Measurements from ENCODE around the gene ARHGAP18.

ARHGAP18 gene

GRCh38 chr6:129661536-129662405 lies 48.2 kb downstream of the ARHGAP18 start:
- Histone ChIP-seq H3K27ac (ENCODE audit: low read depth in 2 of 2, low read length in 2 of 2) (peak overlapping the region in 1 of 2 donors; percentile 53), H3K4me3 (ENCODE audit: low read length in 2 of 2) (no peak overlapping the region), H3K9me3 (ENCODE audit: control insufficient read depth in 2 of 2, low read length in 2 of 2) (no peaks in the 10 kb centered on the region), H3K27me3 (ENCODE audit: control insufficient read depth in 2 of 2, insufficient read depth in 2 of 2, low read length in 2 of 2) (no peaks in the 10 kb centered on the region), H3K9ac (ENCODE audit: low read depth in 1 of 2, low read length in 2 of 2) (no peak overlapping the region), H3K36me3 (ENCODE audit: control insufficient read depth in 2 of 2, insufficient read depth in 2 of 2, low read length in 2 of 2) (peaks cover 0 to 3% of the 10 kb centered on the region in 2 donors), H3K4me1 (ENCODE audit: control insufficient read depth in 2 of 2, insufficient read depth in 2 of 2, low read length in 2 of 2) (peaks cover 3 to 4% of the 10 kb centered on the region in 2 donors)

- Histone ChIP-seq H3K4me1 (ENCODE audit: control insufficient read depth in 2 of 2, insufficient read depth in 2 of 2, low read length in 2 of 2) (peaks cover 3 to 4% of the 10 kb centered on the region in 2 donors), H3K4me3 (ENCODE audit: low read length in 2 of 2) (no peak overlapping the region), H3K36me3 (ENCODE audit: control insufficient read depth in 2 of 2, insufficient read depth in 2 of 2, low read length in 2 of 2) (peaks cover 0 to 3% of the 10 kb centered on the region in 2 donors), H3K27ac (ENCODE audit: low read depth in 2 of 2, low read length in 2 of 2) (no peak overlapping the region), H3K9ac (ENCODE audit: low read depth in 1 of 2, low read length in 2 of 2) (no peak overlapping the region), H3K27me3 (ENCODE audit: control insufficient read depth in 2 of 2, insufficient read depth in 2 of 2, low read length in 2 of 2) (no peaks in the 10 kb centered on the region), H3K9me3 (ENCODE audit: control insufficient read depth in 2 of 2, low read length in 2 of 2) (no peaks in the 10 kb centered on the region)
These were observed 49.7 kb downstream of the ARHGAP18 start for GRCh38 chr6:129660346-129660676.

- Histone ChIP-seq H3K36me3 (ENCODE audit: control insufficient read depth in 2 of 2, insufficient read depth in 2 of 2, low read length in 2 of 2) (peaks cover 0 to 3% of the 10 kb centered on the region in 2 donors), H3K9ac (ENCODE audit: low read depth in 1 of 2, low read length in 2 of 2) (no peak overlapping the region), H3K4me3 (ENCODE audit: low read length in 2 of 2) (no peak overlapping the region), H3K27ac (ENCODE audit: low read depth in 2 of 2, low read length in 2 of 2) (no peak overlapping the region), H3K4me1 (ENCODE audit: control insufficient read depth in 2 of 2, insufficient read depth in 2 of 2, low read length in 2 of 2) (peaks cover 3 to 4% of the 10 kb centered on the region in 2 donors), H3K9me3 (ENCODE audit: control insufficient read depth in 2 of 2, low read length in 2 of 2) (no peaks in the 10 kb centered on the region), H3K27me3 (ENCODE audit: control insufficient read depth in 2 of 2, insufficient read depth in 2 of 2, low read length in 2 of 2) (no peaks in the 10 kb centered on the region)
These were observed 50.2 kb downstream of the ARHGAP18 start for GRCh38 chr6:129659590-129660345.

- H3K36me3 ChIP-seq (ENCODE audit: control insufficient read depth in 2 of 2, insufficient read depth in 2 of 2, low read length in 2 of 2), result peaks cover 0 to 3% of the 10 kb centered on the region in 2 donors
- peaks cover 3 to 4% of the 10 kb centered on the region in 2 donors for H3K4me1 ChIP-seq (ENCODE audit: control insufficient read depth in 2 of 2, insufficient read depth in 2 of 2, low read length in 2 of 2)
- no peaks in the 10 kb centered on the region for H3K27me3 ChIP-seq (ENCODE audit: control insufficient read depth in 2 of 2, insufficient read depth in 2 of 2, low read length in 2 of 2)
- no peak overlapping the region for H3K4me3 ChIP-seq (ENCODE audit: low read length in 2 of 2)
- H3K9ac ChIP-seq (ENCODE audit: low read depth in 1 of 2, low read length in 2 of 2), result no peak overlapping the region
- no peak overlapping the region for H3K27ac ChIP-seq (ENCODE audit: low read depth in 2 of 2, low read length in 2 of 2)
- no peaks in the 10 kb centered on the region for H3K9me3 ChIP-seq (ENCODE audit: control insufficient read depth in 2 of 2, low read length in 2 of 2)
These were observed 50.8 kb downstream of the ARHGAP18 start for GRCh38 chr6:129659167-129659566.

GRCh38 chr6:129657483-129657882 lies 52.5 kb downstream of the ARHGAP18 start:
- Histone ChIP-seq H3K36me3 (ENCODE audit: control insufficient read depth in 2 of 2, insufficient read depth in 2 of 2, low read length in 2 of 2) (peaks cover 0 to 3% of the 10 kb centered on the region in 2 donors), H3K27me3 (ENCODE audit: control insufficient read depth in 2 of 2, insufficient read depth in 2 of 2, low read length in 2 of 2) (no peaks in the 10 kb centered on the region), H3K27ac (ENCODE audit: low read depth in 2 of 2, low read length in 2 of 2) (no peak overlapping the region), H3K9ac (ENCODE audit: low read depth in 1 of 2, low read length in 2 of 2) (no peak overlapping the region), H3K4me1 (ENCODE audit: control insufficient read depth in 2 of 2, insufficient read depth in 2 of 2, low read length in 2 of 2) (peaks cover 3 to 6% of the 10 kb centered on the region in 2 donors), H3K9me3 (ENCODE audit: control insufficient read depth in 2 of 2, low read length in 2 of 2) (no peaks in the 10 kb centered on the region), H3K4me3 (ENCODE audit: low read length in 2 of 2) (no peak overlapping the region)

- Histone ChIP-seq H3K9ac (ENCODE audit: low read depth in 1 of 2, low read length in 2 of 2) (no peak overlapping the region), H3K9me3 (ENCODE audit: control insufficient read depth in 2 of 2, low read length in 2 of 2) (no peaks in the 10 kb centered on the region), H3K36me3 (ENCODE audit: control insufficient read depth in 2 of 2, insufficient read depth in 2 of 2, low read length in 2 of 2) (peaks cover 0 to 3% of the 10 kb centered on the region in 2 donors), H3K27ac (ENCODE audit: low read depth in 2 of 2, low read length in 2 of 2) (no peak overlapping the region), H3K27me3 (ENCODE audit: control insufficient read depth in 2 of 2, insufficient read depth in 2 of 2, low read length in 2 of 2) (no peaks in the 10 kb centered on the region), H3K4me1 (ENCODE audit: control insufficient read depth in 2 of 2, insufficient read depth in 2 of 2, low read length in 2 of 2) (peaks cover 3 to 6% of the 10 kb centered on the region in 2 donors), H3K4me3 (ENCODE audit: low read length in 2 of 2) (no peak overlapping the region)
These were observed 54.6 kb downstream of the ARHGAP18 start for GRCh38 chr6:129655334-129655733.

GRCh38 chr6:129653746-129654145 lies 56.2 kb downstream of the ARHGAP18 start:
- H3K27ac ChIP-seq (ENCODE audit: low read depth in 2 of 2, low read length in 2 of 2), result no peak overlapping the region
- peaks cover 0 to 6% of the 10 kb centered on the region in 2 donors for H3K4me1 ChIP-seq (ENCODE audit: control insufficient read depth in 2 of 2, insufficient read depth in 2 of 2, low read length in 2 of 2)
- no peaks in the 10 kb centered on the region for H3K36me3 ChIP-seq (ENCODE audit: control insufficient read depth in 2 of 2, insufficient read depth in 2 of 2, low read length in 2 of 2)
- no peak overlapping the region for H3K9ac ChIP-seq (ENCODE audit: low read depth in 1 of 2, low read length in 2 of 2)
- H3K27me3 ChIP-seq (ENCODE audit: control insufficient read depth in 2 of 2, insufficient read depth in 2 of 2, low read length in 2 of 2), result no peaks in the 10 kb centered on the region
- no peak overlapping the region for H3K4me3 ChIP-seq (ENCODE audit: low read length in 2 of 2)
- no peaks in the 10 kb centered on the region for H3K9me3 ChIP-seq (ENCODE audit: control insufficient read depth in 2 of 2, low read length in 2 of 2)

GRCh38 chr6:129653229-129653628 lies 56.7 kb downstream of the ARHGAP18 start:
- H3K36me3 ChIP-seq (ENCODE audit: control insufficient read depth in 2 of 2, insufficient read depth in 2 of 2, low read length in 2 of 2), result no peaks in the 10 kb centered on the region
- H3K4me3 ChIP-seq (ENCODE audit: low read length in 2 of 2), result no peak overlapping the region
- H3K4me1 ChIP-seq (ENCODE audit: control insufficient read depth in 2 of 2, insufficient read depth in 2 of 2, low read length in 2 of 2), result peaks cover 0 to 6% of the 10 kb centered on the region in 2 donors
- H3K9ac ChIP-seq (ENCODE audit: low read depth in 1 of 2, low read length in 2 of 2), result no peak overlapping the region
- no peaks in the 10 kb centered on the region for H3K9me3 ChIP-seq (ENCODE audit: control insufficient read depth in 2 of 2, low read length in 2 of 2)
- H3K27me3 ChIP-seq (ENCODE audit: control insufficient read depth in 2 of 2, insufficient read depth in 2 of 2, low read length in 2 of 2), result no peaks in the 10 kb centered on the region
- H3K27ac ChIP-seq (ENCODE audit: low read depth in 2 of 2, low read length in 2 of 2), result no peak overlapping the region

- no peaks in the 10 kb centered on the region for H3K9me3 ChIP-seq (ENCODE audit: control insufficient read depth in 2 of 2, low read length in 2 of 2)
- H3K9ac ChIP-seq (ENCODE audit: low read depth in 1 of 2, low read length in 2 of 2), result no peak overlapping the region
- H3K4me3 ChIP-seq (ENCODE audit: low read length in 2 of 2), result no peak overlapping the region
- no peak overlapping the region for H3K27ac ChIP-seq (ENCODE audit: low read depth in 2 of 2, low read length in 2 of 2)
- H3K4me1 ChIP-seq (ENCODE audit: control insufficient read depth in 2 of 2, insufficient read depth in 2 of 2, low read length in 2 of 2), result peaks cover 0 to 6% of the 10 kb centered on the region in 2 donors
- no peaks in the 10 kb centered on the region for H3K36me3 ChIP-seq (ENCODE audit: control insufficient read depth in 2 of 2, insufficient read depth in 2 of 2, low read length in 2 of 2)
- no peaks in the 10 kb centered on the region for H3K27me3 ChIP-seq (ENCODE audit: control insufficient read depth in 2 of 2, insufficient read depth in 2 of 2, low read length in 2 of 2)
These were observed 58.7 kb downstream of the ARHGAP18 start for GRCh38 chr6:129651291-129651691.

GRCh38 chr6:129648819-129649491 lies 61.0 kb downstream of the ARHGAP18 start:
- H3K4me1 ChIP-seq (ENCODE audit: control insufficient read depth in 2 of 2, insufficient read depth in 2 of 2, low read length in 2 of 2), result peaks cover 4 to 10% of the 10 kb centered on the region in 2 donors
- H3K27ac ChIP-seq (ENCODE audit: low read depth in 2 of 2, low read length in 2 of 2), result no peak overlapping the region
- H3K9me3 ChIP-seq (ENCODE audit: control insufficient read depth in 2 of 2, low read length in 2 of 2), result no peaks in the 10 kb centered on the region
- H3K36me3 ChIP-seq (ENCODE audit: control insufficient read depth in 2 of 2, insufficient read depth in 2 of 2, low read length in 2 of 2), result no peaks in the 10 kb centered on the region
- H3K27me3 ChIP-seq (ENCODE audit: control insufficient read depth in 2 of 2, insufficient read depth in 2 of 2, low read length in 2 of 2), result no peaks in the 10 kb centered on the region
- H3K4me3 ChIP-seq (ENCODE audit: low read length in 2 of 2), result no peak overlapping the region
- H3K9ac ChIP-seq (ENCODE audit: low read depth in 1 of 2, low read length in 2 of 2), result no peak overlapping the region
